Ishikawa (cell line): ENCODE measurements around the gene FFAR3.

Experiments used
- CEBPB ChIP-seq: IDR thresholded peaks from 2 replicates; pipeline ENCODE4 v1.6.1; 2012
- CREB1 ChIP-seq: IDR thresholded peaks from 2 replicates; pipeline ENCODE4 v1.6.1; 2012; ENCODE audit warnings: low read depth
- EGR1 ChIP-seq: IDR thresholded peaks from 2 replicates; pipeline ENCODE4 v1.6.1; 2012
- EP300 ChIP-seq: IDR thresholded peaks from 2 replicates; pipeline ENCODE4 v1.6.1; 2012; ENCODE audit warnings: borderline replicate concordance
- FOXM1 ChIP-seq: IDR thresholded peaks from 2 replicates; pipeline ENCODE4 v1.6.1; 2012; ENCODE audit warnings: low read depth, borderline replicate concordance
- NFIC ChIP-seq: IDR thresholded peaks from 2 replicates; pipeline ENCODE4 v1.6.1; 2012
- RAD21 ChIP-seq: IDR thresholded peaks from 2 replicates; pipeline ENCODE4 v1.6.1; 2012; ENCODE audit warnings: low read depth
- REST ChIP-seq: IDR thresholded peaks from 2 replicates; pipeline ENCODE4 v1.6.1; 2012; ENCODE audit warnings: low read depth, mild to moderate bottlenecking
- TAF1 ChIP-seq: IDR thresholded peaks from 2 replicates; pipeline ENCODE4 v1.6.1; 2012; ENCODE audit warnings: low read depth, mild to moderate bottlenecking
- TCF12 ChIP-seq: IDR thresholded peaks from 2 replicates; pipeline ENCODE4 v1.6.1; 2012; ENCODE audit warnings: low read depth
- TEAD4 ChIP-seq: IDR thresholded peaks from 2 replicates; pipeline ENCODE4 v1.6.1; 2012
- USF1 ChIP-seq: IDR thresholded peaks from 2 replicates; pipeline ENCODE4 v1.6.1; 2012
- YY1 ChIP-seq: IDR thresholded peaks from 2 replicates; pipeline ENCODE4 v1.6.1; 2012; ENCODE audit warnings: low read depth
- ZBTB7A ChIP-seq: IDR thresholded peaks from 2 replicates; pipeline ENCODE4 v1.6.1; 2012; ENCODE audit warnings: low read depth
- TF ChIP-seq, protein P1 (sequence below): IDR thresholded peaks from 2 replicates; pipeline ENCODE4 v1.6.1; 2012

FFAR3 gene

DNA sequence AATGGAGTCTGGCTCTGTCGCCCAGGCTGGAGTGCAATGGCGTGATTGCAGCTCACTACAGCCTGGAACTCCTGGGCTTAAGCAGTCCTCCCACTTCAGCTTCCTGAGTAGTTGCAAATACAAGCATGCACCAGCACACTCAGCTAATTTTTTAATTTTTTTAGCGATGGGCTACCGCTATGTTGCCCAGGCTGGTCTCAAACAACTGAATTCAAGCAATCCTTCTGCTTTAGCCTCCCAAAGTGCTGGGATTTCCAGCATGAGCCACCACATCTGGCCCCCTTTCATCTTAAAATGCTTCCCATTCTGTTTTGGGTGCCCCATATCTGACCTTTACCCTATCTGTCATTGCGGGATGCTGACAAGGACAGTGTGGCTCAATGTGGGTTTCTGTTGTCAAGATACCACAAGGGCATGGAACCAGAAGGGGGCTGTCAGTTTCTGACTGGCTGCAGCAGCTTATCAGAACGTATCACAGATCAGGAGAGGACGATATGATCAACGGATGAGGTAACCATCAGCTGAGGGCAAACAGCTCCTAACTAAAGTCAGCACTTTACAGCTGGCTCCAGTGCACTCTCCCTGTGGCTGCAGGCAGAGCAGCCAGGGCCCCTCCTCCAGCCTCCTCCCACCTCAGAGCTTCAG is 45.0 kb downstream of the FFAR3 start:
- TF ChIP-seq TAF1 (no peak), EP300 (no peak), NFIC (no peak), RAD21 (no peak)

GRCh38 chr19:35404879-35405622 is 46.8 kb downstream of the FFAR3 start:
- TF ChIP-seq RAD21 (no peak), TCF12 (no peak), EP300 (no peak), NFIC (no peak), REST (no peak), USF1 (no peak), EGR1 (no peak), TEAD4 (no peak), CREB1 (no peak), CEBPB (no peak), ZBTB7A (no peak), FOXM1 (no peak)
- TF ChIP-seq, protein P1, sequence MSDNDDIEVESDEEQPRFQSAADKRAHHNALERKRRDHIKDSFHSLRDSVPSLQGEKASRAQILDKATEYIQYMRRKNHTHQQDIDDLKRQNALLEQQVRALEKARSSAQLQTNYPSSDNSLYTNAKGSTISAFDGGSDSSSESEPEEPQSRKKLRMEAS: no peak

DNA sequence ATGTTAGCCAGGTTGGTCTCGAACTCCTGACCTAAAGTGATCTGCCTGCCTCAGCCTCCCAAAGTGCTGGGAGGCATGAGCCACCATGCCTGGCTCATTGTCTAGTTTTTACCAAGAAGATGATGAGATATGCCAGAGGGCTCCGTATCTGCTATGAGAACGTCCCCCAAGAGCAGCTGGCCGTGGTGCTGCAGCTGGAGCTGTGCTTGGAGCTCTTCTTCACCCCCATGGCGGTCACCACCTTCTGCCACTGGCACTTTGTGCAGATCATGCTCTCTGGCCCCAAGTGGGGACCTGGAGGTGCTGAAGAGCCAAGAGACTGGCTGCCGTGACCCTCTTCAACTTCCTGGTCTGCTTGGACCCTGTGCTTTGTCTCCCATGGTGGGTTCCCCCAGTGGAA is 49.4 kb downstream of the FFAR3 start:
- TF ChIP-seq CREB1 (no peak), REST (peak; percentile 46)
- TF ChIP-seq, protein P1: no peak

DNA sequence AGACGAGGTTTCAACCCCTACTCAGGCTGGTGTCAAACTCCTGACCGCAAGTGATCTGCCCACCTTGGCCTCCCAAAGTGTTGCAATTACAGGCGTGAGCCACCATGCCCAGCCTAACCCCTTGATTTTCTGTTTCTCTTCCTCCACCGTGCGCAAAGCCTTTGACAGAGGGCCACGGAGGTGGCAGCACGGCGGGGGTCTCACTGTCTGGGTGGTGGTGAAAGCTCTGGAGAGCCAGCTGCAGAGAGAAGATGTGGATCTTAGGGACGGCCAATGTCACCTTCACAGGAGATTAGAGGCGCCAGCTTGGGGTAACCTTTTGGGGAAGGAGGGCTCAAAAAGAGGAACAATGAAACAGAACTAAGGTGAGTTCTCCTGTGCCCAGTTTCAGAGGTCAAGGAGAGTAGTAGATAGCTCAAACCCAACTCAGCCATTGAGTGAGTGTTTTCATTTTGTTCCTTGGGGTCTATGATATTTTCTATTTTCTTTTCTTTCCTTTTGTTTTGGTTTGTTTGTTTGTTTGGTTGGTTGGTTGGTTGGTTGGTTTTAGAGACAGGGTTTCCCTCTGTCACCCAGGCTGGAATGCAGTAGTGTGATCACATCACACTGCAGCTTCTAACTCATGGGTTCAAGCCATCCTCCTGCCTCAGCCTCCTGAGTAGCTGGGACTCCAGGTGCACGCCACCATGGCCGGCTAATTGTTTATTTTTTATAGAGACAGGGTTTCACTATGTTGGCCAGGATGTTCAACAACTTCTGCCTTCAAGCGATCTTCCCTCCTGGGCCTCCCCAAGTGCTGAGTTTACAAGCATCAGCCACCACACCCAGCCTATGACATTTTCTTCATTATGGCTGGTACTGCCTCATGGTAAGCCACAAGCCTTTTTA is 50.3 kb downstream of the FFAR3 start:
- TF ChIP-seq REST (no peak), RAD21 (no peak), EP300 (no peak), TCF12 (no peak), YY1 (no peak), NFIC (no peak), TEAD4 (no peak), USF1 (no peak), TAF1 (no peak), CEBPB (no peak), FOXM1 (no peak), ZBTB7A (no peak), EGR1 (no peak), CREB1 (no peak)
- TF ChIP-seq, protein P1: no peak
